IMR-90 (cell line): Measurements from ENCODE around the gene SIGLEC7.

Source experiments
- BHLHE40 ChIP-seq: fragments of 150-350 bp; IDR thresholded peaks from 2 replicates; pipeline ENCODE4 v1.6.1; 2016; ENCODE audit warnings: mild to moderate bottlenecking, low read depth, low read length
- CHD1 ChIP-seq: IDR thresholded peaks from 2 replicates; pipeline ENCODE4 v1.6.1; 2012; ENCODE audit warnings: low read depth, low read length, improper control_type of control experiment
- CTCF ChIP-seq: conservative IDR thresholded peaks from 2 replicates; pipeline ENCODE4 v1.5.1; 2012; ENCODE audit warnings: mild to moderate bottlenecking, low read depth, low read length, improper control_type of control experiment
- FOS ChIP-seq: fragments of 150-350 bp; IDR thresholded peaks from 2 replicates; pipeline ENCODE4 v1.6.1; 2016; ENCODE audit warnings: low read depth, low read length
- MAFK ChIP-seq: IDR thresholded peaks from 2 replicates; pipeline ENCODE4 v1.6.1; 2012; ENCODE audit warnings: low read depth, low read length, improper control_type of control experiment
- MAZ ChIP-seq: IDR thresholded peaks from 2 replicates; pipeline ENCODE4 v1.6.1; 2012; ENCODE audit warnings: low read depth, mild to moderate bottlenecking, low read length, improper control_type of control experiment, moderate library complexity, borderline replicate concordance
- MXI1 ChIP-seq: IDR thresholded peaks from 2 replicates; pipeline ENCODE4 v1.6.1; 2012; ENCODE audit warnings: low read depth, mild to moderate bottlenecking, low read length, moderate library complexity, borderline replicate concordance
- POLR2A ChIP-seq: IDR thresholded peaks from 2 replicates; pipeline ENCODE4 v1.6.1; 2012; ENCODE audit warnings: mild to moderate bottlenecking, low read depth, low read length
- RAD21 ChIP-seq: IDR thresholded peaks from 2 replicates; pipeline ENCODE4 v1.6.1; 2012; ENCODE audit warnings: low read length, improper control_type of control experiment
- RCOR1 ChIP-seq: IDR thresholded peaks from 2 replicates; pipeline ENCODE4 v1.6.1; 2012; ENCODE audit warnings: mild to moderate bottlenecking, low read length, improper control_type of control experiment; ENCODE audit not compliant: insufficient replicate concordance
- RFX5 ChIP-seq: IDR thresholded peaks from 2 replicates; pipeline ENCODE4 v1.8.0; 2012; ENCODE audit warnings: low read depth, mild to moderate bottlenecking, low read length, moderate library complexity
- SMC3 ChIP-seq: fragments of 150-350 bp; IDR thresholded peaks from 2 replicates; pipeline ENCODE4 v1.6.1; 2016; ENCODE audit warnings: low read depth, mild to moderate bottlenecking, antibody characterized with exemption, low read length, moderate library complexity
- TF ChIP-seq, protein P1 (sequence below): fragments of 150-350 bp; IDR thresholded peaks from 2 replicates; pipeline ENCODE4 v1.6.1; 2016; ENCODE audit warnings: low read depth, mild to moderate bottlenecking, low read length, moderate library complexity, borderline replicate concordance

DNA sequence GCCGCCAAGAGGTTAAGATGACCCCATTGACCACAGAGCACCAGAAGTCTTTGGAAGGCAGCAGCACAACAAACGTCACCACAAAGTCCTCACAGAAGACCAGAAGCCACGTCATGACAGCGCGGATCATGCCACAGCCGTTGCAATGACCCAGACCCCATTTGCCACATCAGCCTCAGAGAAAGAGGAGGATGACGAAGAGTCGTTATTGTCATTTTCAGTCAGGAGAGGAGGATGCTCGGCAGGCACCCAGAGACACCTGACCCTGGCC, 53.1 kb downstream of the SIGLEC7 start:
- no peak for TF ChIP-seq CTCF
- TF ChIP-seq POLR2A: no peak
- TF ChIP-seq, protein P1, sequence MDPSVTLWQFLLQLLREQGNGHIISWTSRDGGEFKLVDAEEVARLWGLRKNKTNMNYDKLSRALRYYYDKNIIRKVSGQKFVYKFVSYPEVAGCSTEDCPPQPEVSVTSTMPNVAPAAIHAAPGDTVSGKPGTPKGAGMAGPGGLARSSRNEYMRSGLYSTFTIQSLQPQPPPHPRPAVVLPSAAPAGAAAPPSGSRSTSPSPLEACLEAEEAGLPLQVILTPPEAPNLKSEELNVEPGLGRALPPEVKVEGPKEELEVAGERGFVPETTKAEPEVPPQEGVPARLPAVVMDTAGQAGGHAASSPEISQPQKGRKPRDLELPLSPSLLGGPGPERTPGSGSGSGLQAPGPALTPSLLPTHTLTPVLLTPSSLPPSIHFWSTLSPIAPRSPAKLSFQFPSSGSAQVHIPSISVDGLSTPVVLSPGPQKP: no peak
- no peak for TF ChIP-seq RAD21
- TF ChIP-seq BHLHE40: no peak
- TF ChIP-seq SMC3: no peak
- TF ChIP-seq MXI1: no peak
- TF ChIP-seq RFX5: no peak
- TF ChIP-seq CHD1: no peak
- no peak for TF ChIP-seq RCOR1
- TF ChIP-seq FOS: no peak
- TF ChIP-seq MAZ: no peak
- TF ChIP-seq MAFK: no peak
